ENCODE measurements around the gene PLAC9.

PLAC9 gene

GRCh38 chr10:80171248-80171660, 38.7 kb downstream of the PLAC9 start:
- TF ChIP-seq, protein P1, sequence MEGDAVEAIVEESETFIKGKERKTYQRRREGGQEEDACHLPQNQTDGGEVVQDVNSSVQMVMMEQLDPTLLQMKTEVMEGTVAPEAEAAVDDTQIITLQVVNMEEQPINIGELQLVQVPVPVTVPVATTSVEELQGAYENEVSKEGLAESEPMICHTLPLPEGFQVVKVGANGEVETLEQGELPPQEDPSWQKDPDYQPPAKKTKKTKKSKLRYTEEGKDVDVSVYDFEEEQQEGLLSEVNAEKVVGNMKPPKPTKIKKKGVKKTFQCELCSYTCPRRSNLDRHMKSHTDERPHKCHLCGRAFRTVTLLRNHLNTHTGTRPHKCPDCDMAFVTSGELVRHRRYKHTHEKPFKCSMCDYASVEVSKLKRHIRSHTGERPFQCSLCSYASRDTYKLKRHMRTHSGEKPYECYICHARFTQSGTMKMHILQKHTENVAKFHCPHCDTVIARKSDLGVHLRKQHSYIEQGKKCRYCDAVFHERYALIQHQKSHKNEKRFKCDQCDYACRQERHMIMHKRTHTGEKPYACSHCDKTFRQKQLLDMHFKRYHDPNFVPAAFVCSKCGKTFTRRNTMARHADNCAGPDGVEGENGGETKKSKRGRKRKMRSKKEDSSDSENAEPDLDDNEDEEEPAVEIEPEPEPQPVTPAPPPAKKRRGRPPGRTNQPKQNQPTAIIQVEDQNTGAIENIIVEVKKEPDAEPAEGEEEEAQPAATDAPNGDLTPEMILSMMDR (IDR thresholded peaks at IDR 0.05; ENCODE audit: insufficient read depth, low read depth, low read length, missing control alignments) = no peak
- H3K4me3 ChIP-seq (ENCODE audit: low read length) = no peak overlapping the region
- DNase-seq (ENCODE audit: low read depth) = peak; percentile 87

GRCh38 chr10:80172896-80173295, 40.4 kb downstream of the PLAC9 start:
- TF ChIP-seq, protein P1 (IDR thresholded peaks at IDR 0.05; ENCODE audit: insufficient read depth, low read depth, low read length, missing control alignments) = no peak
- peak; percentile 45 for DNase-seq (ENCODE audit: low read depth)
- no peak overlapping the region for H3K4me3 ChIP-seq (ENCODE audit: low read length)

DNA sequence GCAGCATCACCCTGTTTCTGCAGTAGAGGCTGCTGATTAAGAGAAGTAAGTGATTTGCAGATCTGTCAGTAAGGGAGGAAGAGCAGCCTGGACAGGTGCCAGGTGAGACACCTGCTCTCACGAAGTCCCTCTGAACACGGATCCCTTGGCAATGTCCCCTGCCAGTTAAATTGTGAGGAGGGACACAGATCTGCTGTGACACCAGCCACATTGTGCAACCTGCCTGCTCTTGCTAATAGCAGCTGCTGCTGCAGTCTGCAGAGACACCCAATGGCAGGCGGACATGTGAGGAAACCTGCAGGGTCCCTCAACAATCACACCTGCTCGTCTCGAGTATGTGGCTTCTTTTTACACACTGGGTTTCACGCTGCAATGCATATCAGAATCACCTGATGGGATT, 40.9 kb downstream of the PLAC9 start:
- no peak overlapping the region for H3K4me3 ChIP-seq (ENCODE audit: low read length)
- TF ChIP-seq, protein P1 (IDR thresholded peaks at IDR 0.05; ENCODE audit: insufficient read depth, low read depth, low read length, missing control alignments) = no peak
- DNase-seq (ENCODE audit: low read depth) = no peak

GRCh38 chr10:80174641-80175395, 42.3 kb downstream of the PLAC9 start:
- TF ChIP-seq, protein P1 (IDR thresholded peaks at IDR 0.05; ENCODE audit: insufficient read depth, low read depth, low read length, missing control alignments) = no peak
- H3K4me3 ChIP-seq (ENCODE audit: low read length) = no peak overlapping the region
- no peak for DNase-seq (ENCODE audit: low read depth)

GRCh38 chr10:80176526-80176925, 44.0 kb downstream of the PLAC9 start:
- TF ChIP-seq, protein P1 (IDR thresholded peaks at IDR 0.05; ENCODE audit: insufficient read depth, low read depth, low read length, missing control alignments) = no peak
- H3K4me3 ChIP-seq (ENCODE audit: low read length) = no peak overlapping the region
- no peak for DNase-seq (ENCODE audit: low read depth)

- no peak for DNase-seq (ENCODE audit: low read depth)
- no peak overlapping the region for H3K4me3 ChIP-seq (ENCODE audit: low read length)
- TF ChIP-seq, protein P1 (IDR thresholded peaks at IDR 0.05; ENCODE audit: insufficient read depth, low read depth, low read length, missing control alignments) = no peak
Measured at GRCh38 chr10:80177781-80178636, 45.5 kb downstream of the PLAC9 start.

All from epithelial cell of esophagus (primary cell).